GM12864 (cell line): Measurements from ENCODE around the gene MYOG.
A peak's percentile ranks its signal among the peaks of the same experiment; 100 is the strongest.

ENCODE experiments used
- DNase-seq: peaks from one replicate; pipeline ENCODE4 v3.0.0-alpha.2; 2011; ENCODE audit warnings: low read depth
- H3K4me3 ChIP-seq: 2 replicates; pipeline ENCODE4 v1.5.1; 2011; ENCODE audit warnings: mild to moderate bottlenecking, low read depth, low read length, control low read depth
- TF ChIP-seq, protein P1 (sequence below): IDR thresholded peaks from 2 replicates; pipeline ENCODE4 v1.5.1; 2011; ENCODE audit warnings: low read depth, mild to moderate bottlenecking, moderate library complexity, low read length, control low read depth, inconsistent platforms; ENCODE audit errors: missing control alignments

MYOG gene

DNA sequence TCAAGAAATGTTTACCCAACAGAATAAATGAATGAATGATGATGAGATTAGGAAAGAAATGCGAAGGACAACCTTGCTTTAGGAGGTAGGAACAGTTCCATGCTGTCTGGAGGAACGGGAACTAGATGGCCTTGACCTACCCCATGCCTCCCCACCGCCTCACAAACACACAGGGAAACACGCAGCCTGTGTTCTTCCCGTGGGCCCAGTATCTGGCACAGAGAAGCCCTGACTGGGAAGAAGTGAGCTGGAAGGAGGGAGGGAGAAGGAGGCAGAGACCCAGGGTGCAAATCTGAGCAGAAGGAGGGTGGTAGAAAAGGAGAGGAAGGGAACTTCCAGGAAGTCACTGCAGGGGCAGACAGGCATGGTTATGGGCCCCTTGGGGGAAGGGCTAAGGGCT is 38.2 kb upstream of the MYOG start:
- no peak overlapping the region for H3K4me3 ChIP-seq
- TF ChIP-seq, protein P1, sequence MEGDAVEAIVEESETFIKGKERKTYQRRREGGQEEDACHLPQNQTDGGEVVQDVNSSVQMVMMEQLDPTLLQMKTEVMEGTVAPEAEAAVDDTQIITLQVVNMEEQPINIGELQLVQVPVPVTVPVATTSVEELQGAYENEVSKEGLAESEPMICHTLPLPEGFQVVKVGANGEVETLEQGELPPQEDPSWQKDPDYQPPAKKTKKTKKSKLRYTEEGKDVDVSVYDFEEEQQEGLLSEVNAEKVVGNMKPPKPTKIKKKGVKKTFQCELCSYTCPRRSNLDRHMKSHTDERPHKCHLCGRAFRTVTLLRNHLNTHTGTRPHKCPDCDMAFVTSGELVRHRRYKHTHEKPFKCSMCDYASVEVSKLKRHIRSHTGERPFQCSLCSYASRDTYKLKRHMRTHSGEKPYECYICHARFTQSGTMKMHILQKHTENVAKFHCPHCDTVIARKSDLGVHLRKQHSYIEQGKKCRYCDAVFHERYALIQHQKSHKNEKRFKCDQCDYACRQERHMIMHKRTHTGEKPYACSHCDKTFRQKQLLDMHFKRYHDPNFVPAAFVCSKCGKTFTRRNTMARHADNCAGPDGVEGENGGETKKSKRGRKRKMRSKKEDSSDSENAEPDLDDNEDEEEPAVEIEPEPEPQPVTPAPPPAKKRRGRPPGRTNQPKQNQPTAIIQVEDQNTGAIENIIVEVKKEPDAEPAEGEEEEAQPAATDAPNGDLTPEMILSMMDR = no peak
- DNase-seq = no peak

DNA sequence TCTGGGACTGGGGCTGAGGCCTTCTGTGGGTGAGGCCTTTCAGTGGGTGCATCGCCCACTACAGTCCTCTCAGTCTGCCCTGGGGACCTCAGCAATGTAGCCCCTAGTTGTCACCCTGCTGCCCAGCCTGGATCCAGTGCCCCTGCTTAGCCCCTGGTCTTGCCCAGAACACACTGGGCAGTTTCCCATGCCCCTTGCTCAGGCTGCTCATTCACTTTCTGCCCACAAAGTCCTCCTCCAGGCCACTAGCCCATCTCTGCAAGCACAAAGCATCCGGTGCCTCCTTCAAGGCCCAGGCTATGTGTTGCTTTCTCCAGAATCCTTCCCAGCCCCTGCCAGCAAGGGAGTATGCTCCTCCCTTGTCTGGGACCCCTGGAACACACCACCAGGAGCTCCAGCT is 36.3 kb upstream of the MYOG start:
- H3K4me3 ChIP-seq = no peak overlapping the region
- DNase-seq = no peak
- TF ChIP-seq, protein P1 = no peak

DNA sequence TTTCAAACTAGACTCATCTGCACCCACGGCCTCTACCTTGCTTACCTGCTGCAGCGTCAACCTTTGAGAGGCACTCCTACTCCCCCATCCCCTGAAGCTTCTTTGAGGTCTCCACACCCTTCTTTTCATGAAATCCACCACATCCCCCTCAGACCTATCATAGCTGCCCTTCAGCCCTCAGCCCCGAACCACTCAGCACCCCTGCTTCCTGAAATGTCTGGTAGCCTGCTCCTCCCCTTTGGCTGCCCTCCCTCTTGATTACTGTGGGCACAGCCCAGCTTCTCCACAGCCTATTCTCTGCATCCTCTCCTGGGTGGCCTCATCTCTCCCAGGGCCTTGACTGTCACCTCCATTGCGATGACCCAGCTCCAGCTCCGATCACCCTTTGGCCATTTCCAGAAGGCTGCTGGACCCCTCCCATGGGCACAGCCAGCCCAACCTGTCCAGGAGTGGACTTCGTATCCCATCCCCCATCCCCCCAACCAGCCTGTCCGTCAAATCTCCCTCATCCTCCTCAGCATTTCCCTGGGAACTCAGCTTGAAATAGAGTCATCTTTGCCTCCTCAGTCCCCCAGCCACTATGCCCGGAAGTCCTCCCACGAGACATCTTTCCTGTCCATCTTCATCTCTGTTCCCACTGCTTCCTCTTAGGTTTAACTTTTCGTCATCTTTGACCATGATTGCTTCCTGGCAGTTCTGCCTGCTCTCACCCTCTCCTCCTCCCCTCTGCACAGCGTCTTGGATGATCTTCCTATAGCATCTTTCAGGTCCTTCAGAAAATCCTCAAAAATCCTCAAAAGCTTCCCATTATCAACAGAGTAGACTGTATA is 35.6 kb upstream of the MYOG start:
- TF ChIP-seq, protein P1 = no peak
- DNase-seq = no peak
- H3K4me3 ChIP-seq = no peak overlapping the region

DNA sequence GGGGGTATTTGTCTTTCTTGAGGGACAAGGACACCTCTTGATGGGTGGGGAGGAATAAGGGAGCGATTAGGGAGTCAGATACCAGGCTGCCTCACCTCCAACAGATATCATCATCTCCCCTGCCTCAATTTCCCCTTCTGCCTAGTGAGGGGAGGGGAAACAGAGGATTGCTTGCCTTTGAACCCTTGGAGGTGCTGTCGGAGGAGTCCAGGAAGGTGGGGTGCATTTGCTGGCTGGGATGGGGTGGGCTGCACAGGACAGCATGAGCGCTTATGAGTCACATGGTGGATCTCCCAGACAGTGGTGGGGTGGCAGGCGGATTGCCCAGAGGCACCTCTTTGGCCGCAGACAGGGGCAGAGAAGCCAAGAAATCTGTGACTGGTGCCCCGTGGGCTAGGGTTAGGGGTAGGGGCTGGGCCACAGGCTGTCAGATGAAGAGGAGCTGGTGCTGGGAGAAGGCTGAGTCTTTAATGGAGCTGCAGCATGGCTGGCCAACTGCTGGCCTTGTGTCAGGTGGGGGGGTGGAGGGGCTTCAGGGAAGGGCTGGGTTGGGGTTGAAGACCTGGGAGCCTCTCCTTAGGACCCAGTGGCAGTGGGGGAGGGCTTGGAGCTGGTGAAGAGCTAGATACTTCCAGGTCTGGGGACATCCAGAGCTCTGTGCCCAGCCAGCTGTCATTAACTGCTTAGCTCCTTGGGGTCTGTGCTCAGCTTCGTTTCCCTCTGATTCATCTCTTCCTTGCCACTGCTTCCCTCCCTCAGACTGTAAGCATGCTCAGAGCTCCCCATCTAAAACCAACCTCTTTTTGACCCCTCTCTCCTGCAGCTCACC is 34.7 kb upstream of the MYOG start:
- TF ChIP-seq, protein P1 = no peak
- no peak overlapping the region for H3K4me3 ChIP-seq
- DNase-seq = no peak

DNA sequence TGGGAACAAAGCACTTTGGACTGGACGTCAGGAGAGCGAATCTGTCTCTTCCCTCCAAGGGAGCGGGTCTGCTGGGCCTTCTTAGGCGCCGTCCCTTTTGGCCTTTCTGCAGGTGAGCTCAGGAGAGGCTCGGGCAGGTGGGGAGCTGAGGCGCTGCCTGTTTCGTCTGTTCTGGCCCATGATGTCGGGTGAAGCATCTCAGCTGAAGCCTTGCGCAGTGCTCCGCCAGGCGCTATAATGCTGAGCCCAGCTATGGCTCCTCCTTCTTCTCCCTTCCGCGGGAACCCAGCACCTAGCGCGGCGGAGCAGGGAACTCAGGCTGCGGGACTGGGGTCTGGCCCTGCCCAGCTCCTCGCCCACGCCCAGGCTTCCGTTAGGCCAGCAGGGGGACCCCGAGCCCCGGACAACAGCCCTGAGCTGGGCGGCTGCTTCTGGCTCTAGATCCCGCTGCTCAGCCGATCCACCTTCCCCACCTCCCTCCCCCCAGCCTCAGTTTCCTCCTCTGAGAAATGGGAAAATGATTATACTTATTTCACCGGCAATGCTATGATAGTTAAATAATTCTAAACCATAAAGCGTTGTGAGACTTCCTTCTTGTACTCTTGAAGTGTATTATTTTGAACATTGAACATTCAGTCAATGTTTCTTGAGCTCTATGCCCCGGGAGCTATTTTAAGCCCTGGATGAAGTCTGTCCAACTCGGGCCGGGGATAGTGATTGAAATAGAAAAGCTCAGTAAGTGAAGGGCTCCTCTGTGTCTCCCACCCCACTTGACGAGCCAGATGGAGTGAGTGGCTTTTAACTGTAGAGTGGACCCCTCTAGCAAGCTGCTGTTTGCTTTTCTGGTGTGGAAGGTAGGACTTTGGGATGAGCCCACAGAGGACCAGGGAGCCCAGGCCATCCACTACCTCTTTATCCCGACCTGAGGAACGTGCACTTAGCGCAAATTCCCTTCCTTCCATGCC is 32.1 kb upstream of the MYOG start:
- TF ChIP-seq, protein P1 = peak; percentile 55
- no peak overlapping the region for H3K4me3 ChIP-seq
- no peak for DNase-seq

DNA sequence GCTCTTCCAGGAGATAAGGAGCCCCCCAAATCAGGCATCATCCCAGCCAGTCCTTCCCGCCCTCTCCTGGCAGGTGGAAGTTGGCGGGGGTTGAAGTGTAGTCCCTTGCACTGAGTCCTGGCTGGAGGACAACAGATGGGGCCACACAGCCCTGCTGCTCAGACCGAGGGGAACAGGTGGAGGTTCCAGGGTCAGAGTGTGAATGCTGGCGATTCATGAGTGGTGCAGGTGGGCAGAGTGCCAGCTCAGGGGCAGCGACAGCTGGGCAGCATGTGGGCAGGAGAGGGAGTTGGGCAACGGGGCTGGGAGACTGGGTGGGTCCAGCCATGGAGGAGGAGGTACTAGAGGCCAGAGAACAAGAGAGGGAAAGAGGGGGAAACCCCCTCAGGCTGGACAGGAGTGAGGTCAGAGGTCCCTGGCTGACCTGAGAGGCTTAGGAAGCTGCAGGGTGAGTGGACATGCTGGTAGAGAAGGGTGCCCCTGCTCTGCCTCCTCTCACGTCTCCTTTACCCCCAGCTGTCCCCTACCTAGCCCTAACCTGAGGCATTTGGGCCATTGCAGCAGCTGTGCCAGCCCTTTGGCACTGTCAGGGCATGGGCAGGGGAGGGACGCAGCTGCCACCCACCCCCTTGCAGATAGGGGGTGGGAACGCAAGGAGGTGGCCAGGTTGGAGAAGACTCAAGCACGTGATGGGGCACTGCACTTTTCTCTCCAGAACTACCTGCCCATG is 30.4 kb upstream of the MYOG start:
- TF ChIP-seq, protein P1 = no peak
- H3K4me3 ChIP-seq = no peak overlapping the region
- no peak for DNase-seq
